Measurements from ENCODE around the gene DHX36.

The DHX36 gene

GRCh38 chr3:154323891-154324738 lies at the start of gene DHX36:
TSS of gene DHX36 (minus strand) at chr3:154324487. CDS start at chr3:154324416, 71 bp downstream.
- DNase-seq: peak; percentile 92

- no peak for DNase-seq
Observed at GRCh38 chr3:154367221-154367620, 42.9 kb upstream of the DHX36 start.

GRCh38 chr3:154364849-154365248 lies 40.6 kb upstream of the DHX36 start:
- no peak for DNase-seq

GRCh38 chr3:154361099-154361498 lies 36.8 kb upstream of the DHX36 start:
- no peak for DNase-seq

GRCh38 chr3:154356009-154356408 lies 31.7 kb upstream of the DHX36 start:
- no peak for DNase-seq

- no peak for DNase-seq
Observed at GRCh38 chr3:154349223-154349622, 24.9 kb upstream of the DHX36 start.

GRCh38 chr3:154345422-154346122 lies 21.3 kb upstream of the DHX36 start:
- DNase-seq: no peak

GRCh38 chr3:154338570-154338969 lies 14.3 kb upstream of the DHX36 start:
- DNase-seq: no peak

- DNase-seq: no peak
Observed at GRCh38 chr3:154338008-154338407, 13.7 kb upstream of the DHX36 start.

- DNase-seq: peak; percentile 40
Observed at GRCh38 chr3:154334973-154335420, 10.7 kb upstream of the DHX36 start.

GRCh38 chr3:154327871-154328270 lies 3.6 kb upstream of the DHX36 start:
- DNase-seq: no peak

GRCh38 chr3:154324919-154325318 lies 632 bp upstream of the DHX36 start:
- no peak for DNase-seq

GRCh38 chr3:154316974-154317767 lies 7.1 kb downstream of the DHX36 start:
- DNase-seq: no peak

- no peak for DNase-seq
Observed at GRCh38 chr3:154314152-154314551, 10.1 kb downstream of the DHX36 start.

GRCh38 chr3:154310840-154311239 lies 13.4 kb downstream of the DHX36 start:
- DNase-seq: no peak

GRCh38 chr3:154307363-154307762 lies 16.9 kb downstream of the DHX36 start:
- no peak for DNase-seq

GRCh38 chr3:154304936-154305335 lies 19.4 kb downstream of the DHX36 start:
- no peak for DNase-seq

- no peak for DNase-seq
Observed at GRCh38 chr3:154304116-154304786, 20.0 kb downstream of the DHX36 start.

- DNase-seq: no peak
Observed at GRCh38 chr3:154301561-154301960, 22.7 kb downstream of the DHX36 start.

- DNase-seq: no peak
Observed at GRCh38 chr3:154294016-154294415, 30.3 kb downstream of the DHX36 start.

GRCh38 chr3:154290187-154290586 lies 34.1 kb downstream of the DHX36 start:
- DNase-seq: no peak

GRCh38 chr3:154285221-154285620 lies 39.1 kb downstream of the DHX36 start:
- no peak for DNase-seq

- no peak for DNase-seq
Observed at GRCh38 chr3:154280161-154280560, 44.1 kb downstream of the DHX36 start.

All from CD4-positive, alpha-beta T cell treated with Interleukin-21 for 1 hour (primary cell).